AG04450 (cell line): ENCODE results near the gene DLX2. TPM values are rescaled to one million over a fixed set of nuclear protein-coding genes. Genes with fewer than 3 reads are reported as not detected.
"Not testable (repeated sequence)": the region's sequence is repeated elsewhere in the genome, so short reads cannot be mapped to it uniquely, and the experiment has no call there.

Source experiments
- CTCF ChIA-PET: fragments of 300-600, 350-600 bp; formaldehyde crosslinking; extraction: SDS; loops from one replicate; lab custom pipeline; 2022; ENCODE audit warnings: antibody characterized with exemption, inconsistent platforms; lab: Charles Lee
- POLR2A ChIA-PET: fragments of 350-600 bp; formaldehyde crosslinking; extraction: SDS; loops from one replicate; lab custom pipeline; 2021; ENCODE audit warnings: antibody characterized with exemption, inconsistent platforms; lab: Yijun Ruan, JAX
- DNase-seq: peaks from one replicate; pipeline ENCODE4 v3.0.0-alpha.2; 2011; ENCODE audit warnings: low read depth, low spot score
- H3K27ac ChIP-seq: one replicate; pipeline ENCODE4 v1.5.1; 2012; ENCODE audit warnings: low read depth, low read length, control low read depth
- H3K27me3 ChIP-seq: one replicate; pipeline ENCODE4 v1.6.0; 2012; ENCODE audit warnings: low read length; ENCODE audit not compliant: control insufficient read depth, insufficient read depth
- H3K4me3 ChIP-seq: 2 replicates; pipeline ENCODE4 v1.5.1; 2011; ENCODE audit warnings: mild to moderate bottlenecking, low read depth, low read length, control low read depth
- H3K9me3 ChIP-seq: 2 replicates; pipeline ENCODE4 v1.5.1; 2012; ENCODE audit warnings: low read length; ENCODE audit not compliant: control insufficient read depth, insufficient read depth
- polyA plus RNA-seq: library from polyadenylated mRNA; depleted of rRNA; stranded (reverse); fragments of >200 nt; gene quantifications from 2 replicates; pipeline ENCODE4 v1.2.3, GENCODE V29; 2011
- TF ChIP-seq, protein P1 (sequence below): IDR thresholded peaks from 2 replicates; pipeline ENCODE4 v1.5.1; 2011; ENCODE audit warnings: low read depth, low read length, control low read depth, inconsistent platforms

Gene DLX2
- polyA plus RNA-seq, 1 experiment = 0.10 TPM

DNA sequence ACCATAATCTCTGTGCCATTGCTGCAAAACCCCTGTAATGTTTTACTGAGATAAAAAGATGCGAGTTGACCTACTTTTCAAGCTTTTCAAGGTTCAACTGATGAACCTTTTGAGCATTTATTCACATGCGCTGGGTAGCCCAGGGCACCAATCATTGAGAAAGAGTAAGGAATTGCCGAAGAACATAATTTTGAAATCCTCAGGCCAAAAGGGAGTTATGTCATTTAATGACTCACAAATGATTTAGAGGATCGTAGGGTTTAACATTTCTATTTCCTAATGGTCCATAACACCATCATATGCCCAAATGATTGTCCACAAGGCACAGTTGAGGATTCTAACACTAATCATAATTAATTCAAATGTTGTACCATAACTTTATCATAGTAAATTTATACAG lies 37.6 kb downstream of the DLX2 start:
- no peak overlapping the region for H3K27ac ChIP-seq
- TF ChIP-seq, protein P1, sequence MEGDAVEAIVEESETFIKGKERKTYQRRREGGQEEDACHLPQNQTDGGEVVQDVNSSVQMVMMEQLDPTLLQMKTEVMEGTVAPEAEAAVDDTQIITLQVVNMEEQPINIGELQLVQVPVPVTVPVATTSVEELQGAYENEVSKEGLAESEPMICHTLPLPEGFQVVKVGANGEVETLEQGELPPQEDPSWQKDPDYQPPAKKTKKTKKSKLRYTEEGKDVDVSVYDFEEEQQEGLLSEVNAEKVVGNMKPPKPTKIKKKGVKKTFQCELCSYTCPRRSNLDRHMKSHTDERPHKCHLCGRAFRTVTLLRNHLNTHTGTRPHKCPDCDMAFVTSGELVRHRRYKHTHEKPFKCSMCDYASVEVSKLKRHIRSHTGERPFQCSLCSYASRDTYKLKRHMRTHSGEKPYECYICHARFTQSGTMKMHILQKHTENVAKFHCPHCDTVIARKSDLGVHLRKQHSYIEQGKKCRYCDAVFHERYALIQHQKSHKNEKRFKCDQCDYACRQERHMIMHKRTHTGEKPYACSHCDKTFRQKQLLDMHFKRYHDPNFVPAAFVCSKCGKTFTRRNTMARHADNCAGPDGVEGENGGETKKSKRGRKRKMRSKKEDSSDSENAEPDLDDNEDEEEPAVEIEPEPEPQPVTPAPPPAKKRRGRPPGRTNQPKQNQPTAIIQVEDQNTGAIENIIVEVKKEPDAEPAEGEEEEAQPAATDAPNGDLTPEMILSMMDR = no peak
- POLR2A ChIA-PET = no interaction called here
- H3K9me3 ChIP-seq = no peaks in the 10 kb centered on the region
- DNase-seq = no peak
- H3K27me3 ChIP-seq = no peaks in the 10 kb centered on the region
- H3K4me3 ChIP-seq = no peak overlapping the region
- CTCF ChIA-PET = no interaction called here

DNA sequence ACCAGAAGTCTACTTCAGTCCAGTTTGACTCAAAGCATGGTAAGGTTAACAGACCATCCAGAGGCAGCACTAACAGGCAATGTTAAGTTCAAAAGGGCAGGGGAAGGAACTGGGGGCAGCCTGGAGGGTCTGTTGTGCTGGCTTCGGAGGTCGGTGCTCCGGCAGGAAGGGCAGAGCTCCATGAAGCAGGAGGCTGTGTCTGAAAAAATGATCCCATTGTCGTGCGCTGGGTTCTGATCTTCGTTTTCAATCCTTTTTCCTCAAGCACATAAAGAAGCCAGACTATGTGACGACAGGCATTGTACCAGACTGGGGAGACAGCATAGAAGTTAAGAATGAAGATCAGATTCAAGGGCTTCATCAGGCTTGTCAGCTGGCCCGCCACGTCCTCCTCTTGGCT lies 39.3 kb downstream of the DLX2 start:
- TF ChIP-seq, protein P1 = no peak
- H3K9me3 ChIP-seq = no peaks in the 10 kb centered on the region
- H3K27me3 ChIP-seq = no peaks in the 10 kb centered on the region
- no peak overlapping the region for H3K27ac ChIP-seq
- POLR2A ChIA-PET = no interaction called here
- no peak for DNase-seq
- no peak overlapping the region for H3K4me3 ChIP-seq
- CTCF ChIA-PET = no interaction called here

DNA sequence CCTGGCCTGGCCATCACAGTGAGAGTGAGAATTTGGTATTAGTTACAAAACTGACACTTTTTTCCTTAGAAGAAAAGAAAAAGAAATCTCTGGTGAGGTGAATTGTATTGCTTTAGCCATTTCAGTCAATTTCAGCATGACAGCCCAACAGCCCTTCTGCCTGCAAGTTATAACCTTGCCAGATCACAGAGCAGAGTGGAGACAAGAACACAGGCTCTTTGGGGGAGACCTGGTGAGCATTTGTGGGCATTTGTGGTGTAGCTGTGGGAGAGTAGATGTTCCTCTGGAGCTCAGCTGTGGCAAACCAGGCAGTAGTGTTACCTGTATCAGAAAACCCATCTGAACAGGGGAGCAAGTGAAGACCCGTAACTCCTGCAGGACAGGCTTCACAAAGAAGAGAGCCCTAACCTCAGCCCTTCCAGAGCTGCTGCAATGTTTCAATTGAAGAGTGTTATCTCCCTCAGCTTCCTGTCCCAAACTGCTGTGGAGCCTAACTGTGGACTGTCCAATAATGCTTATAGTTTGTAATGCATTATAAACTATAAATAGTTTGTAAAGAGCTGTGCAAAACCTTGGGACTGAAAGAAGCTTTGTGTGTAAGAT lies 40.2 kb downstream of the DLX2 start:
- no peaks in the 10 kb centered on the region for H3K9me3 ChIP-seq
- H3K27me3 ChIP-seq = no peaks in the 10 kb centered on the region
- no peak for DNase-seq
- ChIA-PET POLR2A (interaction anchor here (0.6 kb wide), 1 partner anchor 171 kb away, joined by 4 read pairs; no protein-coding TSS in a partner anchor), CTCF (no interaction called here)
- no peak overlapping the region for H3K4me3 ChIP-seq
- TF ChIP-seq, protein P1 = no peak
- no peak overlapping the region for H3K27ac ChIP-seq

DNA sequence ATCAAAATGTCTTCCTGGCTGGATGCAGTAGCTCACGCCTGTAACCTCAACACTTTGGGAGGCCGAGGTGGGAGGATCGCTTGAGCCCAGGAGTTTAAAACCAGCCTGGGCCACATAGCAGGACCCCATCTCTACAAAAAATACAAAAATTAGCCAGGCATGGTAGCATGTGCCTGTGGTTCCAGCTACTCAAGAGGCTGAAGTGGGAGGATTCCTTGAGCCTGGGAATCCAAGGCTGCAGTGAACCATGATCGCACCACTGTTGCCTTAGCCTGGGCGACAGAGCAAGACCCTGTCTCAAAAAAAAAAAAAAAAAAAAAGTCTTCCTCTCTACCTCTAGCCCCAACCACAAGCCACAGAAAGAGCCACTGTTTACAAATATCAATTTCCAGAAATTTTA lies 42.6 kb downstream of the DLX2 start:
- H3K9me3 ChIP-seq, H3K27me3 ChIP-seq, H3K27ac ChIP-seq, POLR2A ChIA-PET, H3K4me3 ChIP-seq, DNase-seq: not testable (repeated sequence)
- CTCF ChIA-PET = interaction anchor here (0.5 kb wide), 1 partner anchor 15 kb away, joined by 6 read pairs; no protein-coding TSS in a partner anchor

DNA sequence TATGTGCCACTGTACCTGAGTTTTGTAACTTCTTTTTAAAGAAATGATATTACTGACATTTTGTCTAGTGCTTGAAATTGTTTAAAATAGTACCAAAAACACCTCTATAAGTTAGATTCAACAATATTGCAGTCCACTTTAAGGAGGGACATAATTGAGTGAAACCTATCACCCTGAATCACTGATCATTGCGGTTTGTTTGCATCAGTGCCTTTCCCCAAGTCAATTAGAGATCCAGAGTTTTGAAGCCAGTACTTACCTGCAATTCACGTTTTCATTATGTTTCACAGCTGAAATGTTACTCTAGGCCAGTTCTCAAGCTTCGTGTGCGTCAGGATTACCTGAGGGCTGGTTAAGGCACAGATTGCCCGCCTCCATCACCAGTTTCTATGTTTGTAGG lies 44.0 kb downstream of the DLX2 start:
- H3K9me3 ChIP-seq = no peaks in the 10 kb centered on the region
- TF ChIP-seq, protein P1 = no peak
- no peak for DNase-seq
- CTCF ChIA-PET = no interaction called here
- H3K27ac ChIP-seq = no peak overlapping the region
- no peaks in the 10 kb centered on the region for H3K27me3 ChIP-seq
- no peak overlapping the region for H3K4me3 ChIP-seq
- POLR2A ChIA-PET = no interaction called here

DNA sequence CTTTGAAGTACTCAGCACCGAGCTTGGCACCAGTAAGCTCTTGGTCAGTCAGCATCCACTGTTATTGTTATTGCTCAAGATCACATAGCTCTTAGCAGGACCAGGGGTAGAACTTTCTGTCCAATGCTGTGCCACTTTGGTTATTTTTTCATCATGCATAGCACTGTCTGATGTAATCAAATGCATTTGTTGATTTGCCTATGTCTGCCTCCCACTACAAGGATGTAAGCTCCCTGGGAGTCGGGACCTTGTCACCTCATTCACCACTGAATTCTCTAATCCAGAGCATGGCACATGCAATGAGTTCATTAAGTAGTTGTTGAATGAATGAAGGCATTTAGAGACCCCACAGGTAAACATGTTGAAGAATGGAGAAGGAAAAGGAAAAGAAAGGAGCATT lies 46.4 kb downstream of the DLX2 start:
- CTCF ChIA-PET = no interaction called here
- Histone ChIP-seq H3K27me3 (no peaks in the 10 kb centered on the region), H3K9me3 (no peaks in the 10 kb centered on the region), H3K4me3 (no peak overlapping the region), H3K27ac (no peak overlapping the region)
- POLR2A ChIA-PET = no interaction called here
- TF ChIP-seq, protein P1 = no peak
- no peak for DNase-seq
